HuH-7.5 (cell line): ENCODE measurements around the gene C3orf18.

Experiments used
- DNase-seq: peaks from one replicate; pipeline ENCODE4 v3.0.0; 2011; ENCODE audit warnings: low spot score

The C3orf18 gene

DNA sequence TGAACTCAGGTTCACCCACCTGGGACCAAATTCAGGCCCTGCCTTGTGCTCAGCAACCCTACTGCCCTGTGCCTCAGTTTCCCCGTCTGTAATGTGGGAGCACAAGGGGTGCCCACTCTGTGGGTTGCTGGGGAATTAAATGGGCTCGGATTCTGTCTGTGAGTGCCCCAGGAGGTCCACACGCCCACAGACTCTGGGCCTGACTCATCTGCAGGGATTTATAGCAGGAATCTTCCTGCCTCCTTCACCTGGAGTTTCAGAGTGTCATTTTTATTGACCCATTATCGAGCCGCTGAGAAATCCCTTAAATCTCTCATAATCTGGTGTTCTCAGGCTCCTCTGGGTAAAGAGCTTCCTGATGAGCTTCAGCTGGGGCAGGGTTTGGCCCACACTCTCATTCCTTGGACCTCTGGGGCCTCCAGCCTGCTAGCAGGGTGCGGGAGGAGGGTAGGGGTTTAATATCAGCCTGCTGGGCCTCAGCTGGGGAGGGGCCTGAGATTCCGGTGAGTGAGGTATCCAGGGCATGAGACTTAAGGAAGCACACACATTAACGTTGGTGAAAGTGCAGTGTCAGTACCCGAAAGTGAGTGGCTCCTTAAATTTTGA is 16.4 kb downstream of the C3orf18 start:
- DNase-seq, result no peak

DNA sequence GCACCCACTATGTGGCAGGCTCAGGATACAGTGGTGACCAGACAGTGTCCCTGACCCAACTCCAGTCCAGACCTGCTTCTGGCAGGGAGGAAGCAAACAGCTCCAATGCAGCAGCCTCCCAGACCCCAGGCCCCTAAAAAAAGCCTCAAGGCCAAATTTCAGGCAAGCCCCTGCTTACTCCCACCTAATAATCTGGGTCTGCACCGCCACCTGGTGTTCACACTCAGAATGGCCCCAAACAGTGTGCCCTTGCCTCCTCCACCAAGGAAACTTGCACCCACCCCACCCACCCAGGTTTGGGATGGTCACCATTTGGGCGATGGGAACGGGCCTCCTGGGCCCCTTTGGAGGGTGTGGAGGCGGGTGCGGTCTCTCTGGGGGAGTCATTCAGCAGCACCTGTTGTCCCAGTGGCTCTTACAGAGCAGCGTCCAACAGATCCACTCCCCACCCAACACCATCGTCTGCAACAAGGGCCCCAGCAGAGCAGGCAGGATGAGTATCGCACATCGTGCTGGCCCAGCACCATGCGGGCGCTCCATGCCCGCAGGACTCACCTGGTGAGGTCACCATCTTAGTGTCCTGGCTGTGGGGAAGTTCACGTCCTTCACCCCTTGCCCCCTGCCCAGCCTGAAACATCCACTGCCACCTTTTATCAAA is 17.3 kb downstream of the C3orf18 start:
- peak; percentile 64 for DNase-seq

- DNase-seq, result no peak
Observed at GRCh38 chr3:50549226-50549625, 18.3 kb downstream of the C3orf18 start.

GRCh38 chr3:50545781-50546180 is 21.8 kb downstream of the C3orf18 start:
- DNase-seq, result no peak

DNA sequence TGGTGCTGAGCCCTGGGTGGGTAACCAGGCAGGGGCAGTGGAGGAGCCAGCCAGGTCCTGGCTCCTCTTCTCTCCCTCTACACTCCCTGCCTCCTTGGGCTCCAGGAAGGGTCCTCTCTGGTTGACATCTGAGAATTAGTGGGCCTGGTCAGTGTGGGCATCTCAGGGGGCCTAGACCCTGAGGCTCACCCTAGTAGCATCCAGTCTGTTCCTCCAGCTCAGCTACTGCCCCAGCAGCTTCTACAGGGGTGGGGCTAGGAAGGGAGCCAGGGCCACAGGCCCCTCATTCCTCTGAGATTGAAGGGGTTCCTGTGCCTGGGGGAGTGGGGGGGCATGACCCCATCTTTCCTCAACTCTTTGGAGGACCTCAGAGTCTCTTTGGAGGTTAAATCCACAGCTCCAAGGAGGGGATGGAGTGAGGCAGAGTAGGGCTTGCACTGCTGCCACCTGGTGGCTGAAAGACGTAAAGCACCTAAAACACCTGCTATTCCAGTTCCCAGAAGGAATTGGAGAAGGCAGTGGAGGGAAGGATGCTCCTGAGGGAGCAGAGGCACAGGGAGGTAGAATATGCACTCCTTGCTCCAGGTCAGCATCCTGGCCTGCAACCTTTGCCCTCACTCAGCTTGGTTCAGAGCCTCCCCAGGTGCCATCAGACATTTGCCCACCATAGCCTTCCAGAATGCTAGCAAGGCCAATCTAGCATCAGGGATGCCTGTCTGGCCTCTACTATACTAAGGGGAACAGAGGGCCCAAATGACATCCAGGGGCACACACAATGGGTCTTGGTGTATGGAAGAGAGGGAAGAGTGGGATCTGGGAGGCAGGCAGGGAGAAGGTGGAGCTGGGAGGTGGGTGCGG is 25.1 kb downstream of the C3orf18 start:
- DNase-seq, result peak; percentile 91

GRCh38 chr3:50539356-50540286 is 27.9 kb downstream of the C3orf18 start:
- DNase-seq, result no peak

GRCh38 chr3:50537421-50538129 is 30.0 kb downstream of the C3orf18 start:
- no peak for DNase-seq

- DNase-seq, result no peak
Observed at GRCh38 chr3:50536471-50537180, 30.9 kb downstream of the C3orf18 start.

- no peak for DNase-seq
Observed at GRCh38 chr3:50534681-50535330, 32.7 kb downstream of the C3orf18 start.

DNA sequence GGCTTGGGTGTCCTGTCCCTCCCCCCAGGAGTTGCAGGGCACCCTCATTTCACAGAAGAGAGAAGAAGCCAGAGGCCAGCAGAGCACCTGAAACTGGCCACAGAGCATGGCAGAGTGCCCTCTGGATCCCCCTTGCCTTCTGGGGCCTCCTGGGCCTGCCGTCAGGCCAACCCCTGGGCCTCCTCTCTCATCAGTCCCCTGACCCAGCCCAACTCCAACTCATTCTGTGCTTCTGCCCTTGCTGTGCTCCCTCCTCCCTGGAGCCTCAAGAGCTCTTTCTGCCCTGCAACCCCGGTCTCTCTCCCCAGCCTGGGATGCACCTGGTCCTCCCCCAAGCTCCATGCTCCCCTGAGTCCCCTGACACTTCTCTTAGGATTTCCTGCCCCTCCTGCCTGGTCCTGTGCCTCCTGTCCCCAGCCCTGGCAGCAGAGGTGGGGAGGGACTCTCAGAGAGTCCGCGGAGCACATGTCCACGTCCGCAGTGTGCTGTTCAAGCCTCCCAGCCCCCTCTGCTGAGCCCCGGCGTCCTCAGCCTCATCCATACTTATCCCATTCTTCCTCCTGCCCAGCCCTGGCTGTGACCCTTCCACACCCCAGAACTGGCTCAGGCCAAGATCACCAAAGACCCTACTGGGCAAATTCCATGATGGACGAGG is 33.6 kb downstream of the C3orf18 start:
- no peak for DNase-seq

DNA sequence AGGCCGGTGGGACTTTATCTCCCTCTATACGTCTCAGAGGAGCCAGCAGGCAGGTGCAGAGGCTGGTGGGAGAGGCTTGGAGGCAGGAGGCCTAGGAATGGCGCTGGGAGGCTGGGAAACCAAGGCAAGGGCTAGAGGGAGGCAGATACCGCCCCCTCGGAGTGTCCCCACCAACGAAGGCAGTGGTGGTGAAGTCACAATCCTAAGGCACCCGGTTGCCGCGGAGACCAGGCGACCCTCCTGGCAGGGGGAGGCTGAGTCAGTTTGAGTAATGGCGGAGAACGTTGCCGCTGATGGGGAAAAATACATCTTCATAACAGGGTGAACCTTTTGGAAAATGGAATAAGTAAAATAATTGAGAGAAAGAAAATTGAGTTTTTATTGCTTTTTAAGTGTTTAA is 34.2 kb downstream of the C3orf18 start:
- no peak for DNase-seq

DNA sequence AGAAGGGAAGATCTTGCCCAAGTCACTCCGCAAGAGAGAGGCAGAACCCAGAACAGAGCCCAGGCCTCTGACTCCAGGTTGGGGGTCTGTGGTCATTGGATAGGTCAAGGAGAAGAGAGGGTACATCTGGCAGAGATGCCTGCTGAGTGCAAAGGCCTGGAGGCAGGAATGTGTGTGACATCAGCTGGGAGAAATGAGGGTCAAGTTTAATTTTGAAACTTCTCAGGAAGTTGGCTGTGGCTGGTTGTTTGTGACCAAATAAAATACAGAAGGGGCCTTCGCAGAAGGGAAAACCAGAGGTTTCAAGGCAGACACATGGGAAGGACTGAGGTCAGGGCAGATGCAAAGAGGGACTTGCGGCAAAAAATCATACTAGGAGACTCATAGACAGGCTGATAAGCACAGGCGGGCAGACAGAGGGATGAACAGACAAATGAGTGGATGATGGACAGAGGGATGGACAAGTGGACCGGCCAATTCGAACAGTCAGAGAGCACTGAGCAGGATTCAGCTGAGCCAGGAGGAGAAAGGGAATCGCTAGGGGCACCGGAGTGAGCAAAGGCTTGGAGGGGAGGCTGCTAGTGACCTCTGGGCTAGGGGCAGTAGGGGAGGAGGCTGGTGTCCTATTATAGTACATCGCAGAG is 35.4 kb downstream of the C3orf18 start:
- DNase-seq, result no peak

- no peak for DNase-seq
Observed at GRCh38 chr3:50531201-50531600, 36.3 kb downstream of the C3orf18 start.

DNA sequence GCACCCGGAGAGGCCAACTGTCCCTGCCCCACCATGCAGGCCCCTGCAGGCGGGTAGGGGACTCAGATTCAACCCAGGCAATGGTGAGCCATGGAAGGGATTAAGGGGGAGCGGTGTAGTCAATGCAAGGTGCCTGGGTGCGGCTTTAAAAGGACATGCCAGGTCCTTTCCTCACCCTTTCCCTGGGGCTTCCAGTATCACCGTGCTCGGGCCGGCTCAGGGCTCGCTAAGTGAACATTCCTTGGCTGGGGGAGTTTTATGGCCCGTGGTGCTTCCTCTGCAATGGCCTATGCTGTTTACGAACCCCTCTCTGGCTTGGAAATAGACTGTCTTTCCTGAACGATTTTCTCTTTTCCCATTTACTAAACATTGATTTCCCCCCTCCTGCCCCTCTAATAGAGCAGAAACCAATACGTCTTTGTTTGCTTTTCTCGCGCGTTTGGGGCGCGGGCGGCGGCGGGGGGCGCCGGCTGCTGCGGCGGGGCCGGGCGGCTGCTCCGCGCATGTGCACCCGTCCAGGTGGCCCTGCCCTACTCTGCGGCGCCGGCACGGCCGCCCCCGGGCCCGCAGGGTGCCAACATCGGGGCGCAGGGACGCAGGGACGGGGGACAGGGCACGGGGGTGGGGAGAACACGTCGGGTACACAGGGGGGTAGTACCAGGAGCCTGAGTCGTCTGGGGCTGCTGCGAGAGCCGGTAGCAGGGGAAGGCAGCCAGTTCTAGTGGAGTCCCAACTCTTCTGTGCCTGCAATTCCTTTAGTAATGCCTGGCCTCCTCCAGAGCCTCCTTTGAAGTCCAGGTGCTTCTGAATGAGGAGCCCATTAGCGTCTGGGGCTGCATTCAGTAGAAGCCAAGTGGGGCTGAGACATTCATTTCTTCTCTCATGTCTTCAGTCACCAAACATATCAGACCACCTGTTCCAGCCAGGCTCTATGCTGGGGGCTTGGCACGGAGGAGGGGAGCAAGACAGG is 37.3 kb downstream of the C3orf18 start:
- DNase-seq, result no peak

- DNase-seq, result peak; percentile 75
Observed at GRCh38 chr3:50525987-50526386, 41.6 kb downstream of the C3orf18 start.

DNA sequence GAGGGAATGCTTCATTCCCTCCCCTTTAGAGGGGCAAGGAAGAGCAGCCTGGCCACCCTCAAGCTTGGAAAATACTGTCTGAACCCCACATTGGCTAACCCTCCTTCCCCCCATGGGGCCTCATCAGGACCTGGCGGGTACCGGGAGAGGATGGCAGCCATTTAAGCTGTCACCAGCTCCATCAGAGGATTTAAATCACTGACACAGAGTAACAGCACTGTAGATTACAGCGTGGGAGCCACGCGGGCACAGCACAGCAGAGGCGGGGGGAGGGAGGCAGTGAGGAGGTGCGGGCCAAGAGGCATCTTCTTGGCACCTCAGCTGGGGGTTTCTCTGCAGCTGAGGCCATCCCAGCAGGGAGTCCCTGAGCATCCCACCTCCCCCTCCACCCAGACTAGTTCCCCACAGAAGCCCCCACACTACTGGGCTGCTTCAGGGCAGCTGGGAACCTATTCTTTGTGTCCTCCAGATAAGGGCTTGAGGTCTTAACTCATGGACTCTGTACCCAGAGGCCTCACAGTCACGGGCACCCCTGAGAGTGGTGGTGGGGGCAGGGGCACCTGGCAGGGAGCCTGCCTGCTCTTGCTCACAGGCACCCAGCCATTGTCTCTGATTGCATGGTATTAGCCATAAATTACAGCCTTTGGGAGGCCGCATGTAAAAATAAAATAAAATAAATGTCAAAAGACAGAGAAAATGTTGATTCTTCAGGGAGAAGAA is 42.2 kb downstream of the C3orf18 start:
- no peak for DNase-seq

DNA sequence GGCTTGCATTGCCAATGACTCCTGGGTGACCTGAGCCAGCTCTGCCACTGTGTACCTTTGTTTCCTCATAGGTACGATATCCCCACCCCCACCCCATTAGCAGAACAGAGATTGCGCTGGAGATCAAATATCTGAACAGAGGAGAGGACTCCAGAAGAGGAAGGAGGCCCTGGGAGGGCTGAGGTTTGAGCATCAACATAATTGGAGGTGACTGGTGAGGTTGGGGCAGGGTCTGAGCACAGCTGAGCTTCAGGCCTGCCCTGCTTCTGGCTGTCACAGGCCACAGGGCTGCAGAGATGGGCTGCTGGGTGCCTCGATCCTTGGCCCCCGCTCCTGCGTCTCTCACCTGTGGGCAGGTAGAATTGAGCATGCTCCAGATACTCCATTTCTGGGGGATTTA is 42.8 kb downstream of the C3orf18 start:
- DNase-seq, result no peak
